ENCODE data around the gene DCTN2. TPM values are rescaled to one million over a fixed set of nuclear protein-coding genes. Genes with fewer than 3 reads are reported as not detected.

Gene DCTN2
- polyA plus RNA-seq, 1 of the 3 experiments (the other 2 are of a cell fraction), result 122 TPM

- Histone ChIP-seq H3K9me3 (no peaks in the 10 kb centered on the region), H3K79me2 (ENCODE audit: insufficient read depth) (peaks cover 40% of the 10 kb centered on the region), H3K27me3 (ENCODE audit: insufficient read depth) (no peaks in the 10 kb centered on the region), H3K4me2 (no peak overlapping the region), H3K27ac (ENCODE audit: low read depth in 2 of 2, low read length in 1 of 2) (no peak overlapping the region), H3F3A (replicated peaks; ENCODE audit: insufficient read depth) (peaks cover 7% of the 10 kb centered on the region), H3K9me2 (no peaks in the 10 kb centered on the region), H4K20me1 (ENCODE audit: insufficient read depth) (0 out of 2 replicates have a peak, but pooled peaks cover 4% of the 10 kb centered on the region), H2AFZ (ENCODE audit: low read depth) (no peak overlapping the region), H3K4me1 (ENCODE audit: control insufficient read depth in 1 of 2, insufficient read depth in 2 of 2, low read depth in 1 of 2, low read length in 1 of 2) (peaks cover 6 to 9% of the 10 kb centered on the region in 2 experiments; a peak in 3 of 4 replicates), H3K4me3 (ENCODE audit: low read depth in 2 of 2, low read length in 1 of 2) (no peak overlapping the region), H3K36me3 (replicated peaks in 1 of 2; ENCODE audit: control insufficient read depth in 1 of 2, insufficient read depth in 2 of 2, low read length in 1 of 2) (peaks cover 37 to 54% of the 10 kb centered on the region in 2 experiments), H3K9ac (no peak overlapping the region)
- 92% methylated on average over 15 of the region's 15 CpGs for WGBS (ENCODE audit: low lambda C conversion rate)
- peak; percentile 31; the same call in 1 of the 2 replicates for TF ChIP-seq CTCF (IDR thresholded peaks at IDR 0.05)
- TF ChIP-seq NFIC (IDR thresholded peaks at IDR 0.05; ENCODE audit: borderline replicate concordance), result no peak
- no peak for TF ChIP-seq TEAD4 (IDR thresholded peaks at IDR 0.05; ENCODE audit: borderline replicate concordance, insufficient read depth)
- CTCF ChIA-PET, result interaction anchor here (0.9 to 1.9 kb wide), 3 partner anchors 10 to 25 kb away, joined by 3 to 7 read pairs (median 3); no protein-coding TSS in a partner anchor
- no peak for DNase-seq
- POLR2A ChIA-PET, result interaction anchor here (1.6 kb wide), 1 partner anchor 28 kb away, joined by 4 read pairs; the partner anchor contains the start of gene DDIT3
Observed at GRCh38 chr12:57491393-57492280, 55.4 kb downstream of the DCTN2 start.

GRCh38 chr12:57490126-57490525, 56.9 kb downstream of the DCTN2 start:
- H3K79me2 ChIP-seq (ENCODE audit: insufficient read depth), result peaks cover 40% of the 10 kb centered on the region
- H3K4me2 ChIP-seq, result no peak overlapping the region; the same call in 1 of the 2 replicates
- H3K27me3 ChIP-seq (ENCODE audit: insufficient read depth), result no peaks in the 10 kb centered on the region
- peaks cover 7% of the 10 kb centered on the region for H3F3A ChIP-seq (replicated peaks; ENCODE audit: insufficient read depth)
- no peak overlapping the region for H3K9ac ChIP-seq
- H4K20me1 ChIP-seq (ENCODE audit: insufficient read depth), result 0 out of 2 replicates have a peak, but pooled peaks cover 4% of the 10 kb centered on the region
- ChIA-PET POLR2A (interaction anchor here (0.6 kb wide), 1 partner anchor 181 kb away, joined by 4 read pairs; no protein-coding TSS in a partner anchor), CTCF (interaction anchor here (6.1 kb wide), 1 partner anchor 28 kb away, joined by 28 read pairs; no protein-coding TSS in a partner anchor)
- H3K4me1 ChIP-seq (ENCODE audit: control insufficient read depth in 1 of 2, insufficient read depth in 2 of 2, low read depth in 1 of 2, low read length in 1 of 2), result peaks cover 6 to 9% of the 10 kb centered on the region in 2 experiments; a peak in 3 of 4 replicates
- no peaks in the 10 kb centered on the region for H3K9me2 ChIP-seq
- peaks cover 33 to 50% of the 10 kb centered on the region in 2 experiments for H3K36me3 ChIP-seq (replicated peaks in 1 of 2; ENCODE audit: control insufficient read depth in 1 of 2, insufficient read depth in 2 of 2, low read length in 1 of 2)
- no peak overlapping the region for H3K4me3 ChIP-seq (ENCODE audit: low read depth in 2 of 2, low read length in 1 of 2)
- WGBS (ENCODE audit: low lambda C conversion rate), result 92% methylated on average over 3 of the region's 4 CpGs
- TF ChIP-seq GATA2 (CRISPR knock-in tag; IDR thresholded peaks at IDR 0.05), result no peak
- no peak for TF ChIP-seq EZH2phosphoT487 (IDR thresholded peaks at IDR 0.05; ENCODE audit: borderline replicate concordance, low read depth)
- TF ChIP-seq JUND (IDR thresholded peaks at IDR 0.05), result no peak
- TF ChIP-seq SMC3 (IDR thresholded peaks at IDR 0.05; ENCODE audit: low read depth, low read length), result no peak
- no peak for TF ChIP-seq YY1 (IDR thresholded peaks at IDR 0.05; ENCODE audit: low read depth)
- TF ChIP-seq RXRA (IDR thresholded peaks at IDR 0.05; ENCODE audit: borderline replicate concordance, low read depth), result no peak
- no peak for TF ChIP-seq TEAD4 (IDR thresholded peaks at IDR 0.05; ENCODE audit: borderline replicate concordance, insufficient read depth)
- no peak overlapping the region for H2AFZ ChIP-seq (ENCODE audit: low read depth)
- H3K9me3 ChIP-seq, result no peaks in the 10 kb centered on the region
- no peak overlapping the region; a peak in 1 of 4 replicates for H3K27ac ChIP-seq (ENCODE audit: low read depth in 2 of 2, low read length in 1 of 2)
- DNase-seq, result no peak
